ENCODE data around the gene CLASP2.

DNA sequence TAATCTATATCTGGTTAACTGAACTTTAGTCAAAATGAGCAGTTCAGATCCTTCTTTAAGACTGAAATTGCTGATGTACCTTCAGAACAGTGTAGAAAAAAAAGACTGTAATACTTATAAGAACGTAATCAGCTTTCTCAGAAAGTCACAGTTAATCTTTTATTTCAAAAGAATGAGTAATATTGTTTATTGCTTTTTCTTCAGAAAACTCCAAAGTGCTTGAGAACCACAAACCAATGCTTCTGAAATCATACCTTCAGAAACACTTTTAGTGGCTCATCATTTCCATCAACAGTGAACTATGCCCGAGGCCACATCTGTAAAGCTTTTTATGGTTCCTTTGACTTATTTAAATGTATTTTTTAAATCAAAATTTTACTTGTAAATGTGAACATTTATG, 33.3 kb upstream of the CLASP2 start:
- TF ChIP-seq YY1 (IDR thresholded peaks at IDR 0.05; ENCODE audit: low read depth): no peak
- TF ChIP-seq EP300 (IDR thresholded peaks at IDR 0.05; ENCODE audit: borderline replicate concordance): no peak
- TF ChIP-seq RAD21 (IDR thresholded peaks at IDR 0.05; ENCODE audit: low read depth): no peak
- no peak for TF ChIP-seq TCF12 (IDR thresholded peaks at IDR 0.05; ENCODE audit: low read depth)
- TF ChIP-seq, protein P1, sequence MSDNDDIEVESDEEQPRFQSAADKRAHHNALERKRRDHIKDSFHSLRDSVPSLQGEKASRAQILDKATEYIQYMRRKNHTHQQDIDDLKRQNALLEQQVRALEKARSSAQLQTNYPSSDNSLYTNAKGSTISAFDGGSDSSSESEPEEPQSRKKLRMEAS (IDR thresholded peaks at IDR 0.05): no peak
- TF ChIP-seq CEBPB (IDR thresholded peaks at IDR 0.05): no peak
- TF ChIP-seq CREB1 (IDR thresholded peaks at IDR 0.05; ENCODE audit: low read depth): no peak
- TF ChIP-seq, protein P2, sequence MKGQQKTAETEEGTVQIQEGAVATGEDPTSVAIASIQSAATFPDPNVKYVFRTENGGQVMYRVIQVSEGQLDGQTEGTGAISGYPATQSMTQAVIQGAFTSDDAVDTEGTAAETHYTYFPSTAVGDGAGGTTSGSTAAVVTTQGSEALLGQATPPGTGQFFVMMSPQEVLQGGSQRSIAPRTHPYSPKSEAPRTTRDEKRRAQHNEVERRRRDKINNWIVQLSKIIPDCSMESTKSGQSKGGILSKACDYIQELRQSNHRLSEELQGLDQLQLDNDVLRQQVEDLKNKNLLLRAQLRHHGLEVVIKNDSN (IDR thresholded peaks at IDR 0.05): no peak
- TF ChIP-seq, protein P3, sequence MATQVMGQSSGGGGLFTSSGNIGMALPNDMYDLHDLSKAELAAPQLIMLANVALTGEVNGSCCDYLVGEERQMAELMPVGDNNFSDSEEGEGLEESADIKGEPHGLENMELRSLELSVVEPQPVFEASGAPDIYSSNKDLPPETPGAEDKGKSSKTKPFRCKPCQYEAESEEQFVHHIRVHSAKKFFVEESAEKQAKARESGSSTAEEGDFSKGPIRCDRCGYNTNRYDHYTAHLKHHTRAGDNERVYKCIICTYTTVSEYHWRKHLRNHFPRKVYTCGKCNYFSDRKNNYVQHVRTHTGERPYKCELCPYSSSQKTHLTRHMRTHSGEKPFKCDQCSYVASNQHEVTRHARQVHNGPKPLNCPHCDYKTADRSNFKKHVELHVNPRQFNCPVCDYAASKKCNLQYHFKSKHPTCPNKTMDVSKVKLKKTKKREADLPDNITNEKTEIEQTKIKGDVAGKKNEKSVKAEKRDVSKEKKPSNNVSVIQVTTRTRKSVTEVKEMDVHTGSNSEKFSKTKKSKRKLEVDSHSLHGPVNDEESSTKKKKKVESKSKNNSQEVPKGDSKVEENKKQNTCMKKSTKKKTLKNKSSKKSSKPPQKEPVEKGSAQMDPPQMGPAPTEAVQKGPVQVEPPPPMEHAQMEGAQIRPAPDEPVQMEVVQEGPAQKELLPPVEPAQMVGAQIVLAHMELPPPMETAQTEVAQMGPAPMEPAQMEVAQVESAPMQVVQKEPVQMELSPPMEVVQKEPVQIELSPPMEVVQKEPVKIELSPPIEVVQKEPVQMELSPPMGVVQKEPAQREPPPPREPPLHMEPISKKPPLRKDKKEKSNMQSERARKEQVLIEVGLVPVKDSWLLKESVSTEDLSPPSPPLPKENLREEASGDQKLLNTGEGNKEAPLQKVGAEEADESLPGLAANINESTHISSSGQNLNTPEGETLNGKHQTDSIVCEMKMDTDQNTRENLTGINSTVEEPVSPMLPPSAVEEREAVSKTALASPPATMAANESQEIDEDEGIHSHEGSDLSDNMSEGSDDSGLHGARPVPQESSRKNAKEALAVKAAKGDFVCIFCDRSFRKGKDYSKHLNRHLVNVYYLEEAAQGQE (IDR thresholded peaks at IDR 0.05; ENCODE audit: low read depth): no peak
- TF ChIP-seq EGR1 (IDR thresholded peaks at IDR 0.05): no peak
- no peak for TF ChIP-seq TAF1 (IDR thresholded peaks at IDR 0.05; ENCODE audit: low read depth)
- TF ChIP-seq FOXM1 (IDR thresholded peaks at IDR 0.05; ENCODE audit: borderline replicate concordance, low read depth): no peak
- TF ChIP-seq TEAD4 (IDR thresholded peaks at IDR 0.05): no peak

All from Ishikawa (cell line).